Neural progenitor cell (in vitro differentiated cells): ENCODE results near the gene PHACTR1.

Experiments used
- EZH2 ChIP-seq: fragments of 200-600 bp; sonication (generic); IDR thresholded peaks from 2 replicates; pipeline ENCODE4 v1.6.1; 2017; ENCODE audit warnings: antibody characterized with exemption, mild to moderate bottlenecking, moderate library complexity
- TF ChIP-seq, protein P1 (sequence below): fragments of 200-600 bp; sonication (generic); IDR thresholded peaks from 2 replicates; pipeline ENCODE4 v1.5.1; 2017; ENCODE audit warnings: antibody characterized with exemption, mild to moderate bottlenecking

DNA sequence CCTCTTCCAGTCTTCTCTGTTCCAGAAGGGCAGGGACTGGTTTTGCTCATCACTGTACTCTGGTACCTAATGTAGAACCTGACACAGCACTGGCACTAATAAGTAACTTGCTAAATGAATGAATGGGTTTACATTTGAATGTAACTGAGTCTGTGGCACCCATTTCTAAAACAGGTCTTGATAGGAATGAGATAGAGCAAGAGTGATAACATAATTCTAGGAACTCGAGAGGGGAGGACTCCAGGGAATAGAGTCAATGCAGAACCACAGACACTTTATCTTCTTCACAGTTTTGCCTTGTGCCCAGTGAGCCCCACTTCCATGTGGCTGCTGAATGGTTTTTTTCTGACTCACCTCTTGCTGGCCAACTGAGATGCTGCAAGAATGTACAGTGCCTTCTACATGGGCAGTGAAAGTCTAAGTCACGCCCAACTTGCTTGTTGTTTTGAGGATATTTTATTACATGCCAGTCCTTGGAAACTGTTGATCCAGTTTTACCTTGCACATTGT, 550.6 kb downstream of the PHACTR1 start:
- TF ChIP-seq, protein P1, sequence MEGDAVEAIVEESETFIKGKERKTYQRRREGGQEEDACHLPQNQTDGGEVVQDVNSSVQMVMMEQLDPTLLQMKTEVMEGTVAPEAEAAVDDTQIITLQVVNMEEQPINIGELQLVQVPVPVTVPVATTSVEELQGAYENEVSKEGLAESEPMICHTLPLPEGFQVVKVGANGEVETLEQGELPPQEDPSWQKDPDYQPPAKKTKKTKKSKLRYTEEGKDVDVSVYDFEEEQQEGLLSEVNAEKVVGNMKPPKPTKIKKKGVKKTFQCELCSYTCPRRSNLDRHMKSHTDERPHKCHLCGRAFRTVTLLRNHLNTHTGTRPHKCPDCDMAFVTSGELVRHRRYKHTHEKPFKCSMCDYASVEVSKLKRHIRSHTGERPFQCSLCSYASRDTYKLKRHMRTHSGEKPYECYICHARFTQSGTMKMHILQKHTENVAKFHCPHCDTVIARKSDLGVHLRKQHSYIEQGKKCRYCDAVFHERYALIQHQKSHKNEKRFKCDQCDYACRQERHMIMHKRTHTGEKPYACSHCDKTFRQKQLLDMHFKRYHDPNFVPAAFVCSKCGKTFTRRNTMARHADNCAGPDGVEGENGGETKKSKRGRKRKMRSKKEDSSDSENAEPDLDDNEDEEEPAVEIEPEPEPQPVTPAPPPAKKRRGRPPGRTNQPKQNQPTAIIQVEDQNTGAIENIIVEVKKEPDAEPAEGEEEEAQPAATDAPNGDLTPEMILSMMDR, result no peak
- no peak for TF ChIP-seq EZH2
